ENCODE measurements around the gene MED27.

MED27 gene

DNA sequence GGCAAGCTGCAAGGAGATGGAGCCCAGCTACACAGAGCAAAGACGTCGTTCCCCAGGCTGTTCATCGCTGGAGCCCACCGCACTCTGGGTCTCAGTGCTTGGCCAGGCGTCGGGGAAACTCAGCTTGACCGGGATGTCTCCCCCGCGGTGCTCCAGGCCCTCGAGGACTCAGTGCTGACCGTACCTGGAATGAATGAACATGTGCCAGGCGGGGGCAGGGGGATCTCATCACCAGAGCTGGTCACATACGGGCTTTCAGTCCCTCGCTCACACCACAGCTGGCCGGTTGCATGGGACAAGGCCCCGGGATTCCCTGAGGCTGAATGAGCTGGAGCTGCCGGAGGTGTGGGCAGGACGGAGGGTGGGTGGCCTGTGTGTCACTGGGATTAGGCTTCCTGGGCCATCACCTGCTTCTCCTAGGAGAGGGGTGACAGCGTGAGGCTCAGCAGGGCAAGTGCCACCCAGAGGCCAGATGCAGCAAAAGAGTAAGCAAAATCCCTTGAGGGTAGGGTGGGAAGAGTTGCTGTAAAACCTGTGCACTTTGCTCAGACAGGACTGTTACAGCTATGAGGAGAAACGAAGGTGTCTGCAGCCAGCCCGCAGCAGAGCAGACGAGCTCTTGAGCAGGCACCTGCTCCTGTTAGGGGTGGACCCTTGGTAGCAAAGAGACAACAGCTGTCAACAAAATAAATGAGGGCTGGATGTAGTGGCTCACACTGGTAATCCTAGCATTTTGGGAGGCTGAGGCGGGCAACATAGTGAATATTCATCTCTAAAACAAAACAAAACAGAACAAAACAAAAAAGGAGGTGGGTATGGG lies 269.1 kb downstream of the MED27 start:
- no peak for DNase-seq (ENCODE audit: low spot score)

All from AG20443 (cell line).